Ramos (cell line): ENCODE data around the gene BCDIN3D.
"Not testable (repeated sequence)": the region's sequence is repeated elsewhere in the genome, so short reads cannot be mapped to it uniquely, and the experiment has no call there.

Experiments
- in situ Hi-C: fragments of 300-500 bp; cut with MboI; formaldehyde crosslinking; loops from one replicate; pipeline ENCODE4 v1.14.3; 2022; ENCODE audit warnings: low sequenced_read_pairs; ENCODE audit not compliant: unreplicated experiment

BCDIN3D gene, protein sequence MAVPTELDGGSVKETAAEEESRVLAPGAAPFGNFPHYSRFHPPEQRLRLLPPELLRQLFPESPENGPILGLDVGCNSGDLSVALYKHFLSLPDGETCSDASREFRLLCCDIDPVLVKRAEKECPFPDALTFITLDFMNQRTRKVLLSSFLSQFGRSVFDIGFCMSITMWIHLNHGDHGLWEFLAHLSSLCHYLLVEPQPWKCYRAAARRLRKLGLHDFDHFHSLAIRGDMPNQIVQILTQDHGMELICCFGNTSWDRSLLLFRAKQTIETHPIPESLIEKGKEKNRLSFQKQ

DNA sequence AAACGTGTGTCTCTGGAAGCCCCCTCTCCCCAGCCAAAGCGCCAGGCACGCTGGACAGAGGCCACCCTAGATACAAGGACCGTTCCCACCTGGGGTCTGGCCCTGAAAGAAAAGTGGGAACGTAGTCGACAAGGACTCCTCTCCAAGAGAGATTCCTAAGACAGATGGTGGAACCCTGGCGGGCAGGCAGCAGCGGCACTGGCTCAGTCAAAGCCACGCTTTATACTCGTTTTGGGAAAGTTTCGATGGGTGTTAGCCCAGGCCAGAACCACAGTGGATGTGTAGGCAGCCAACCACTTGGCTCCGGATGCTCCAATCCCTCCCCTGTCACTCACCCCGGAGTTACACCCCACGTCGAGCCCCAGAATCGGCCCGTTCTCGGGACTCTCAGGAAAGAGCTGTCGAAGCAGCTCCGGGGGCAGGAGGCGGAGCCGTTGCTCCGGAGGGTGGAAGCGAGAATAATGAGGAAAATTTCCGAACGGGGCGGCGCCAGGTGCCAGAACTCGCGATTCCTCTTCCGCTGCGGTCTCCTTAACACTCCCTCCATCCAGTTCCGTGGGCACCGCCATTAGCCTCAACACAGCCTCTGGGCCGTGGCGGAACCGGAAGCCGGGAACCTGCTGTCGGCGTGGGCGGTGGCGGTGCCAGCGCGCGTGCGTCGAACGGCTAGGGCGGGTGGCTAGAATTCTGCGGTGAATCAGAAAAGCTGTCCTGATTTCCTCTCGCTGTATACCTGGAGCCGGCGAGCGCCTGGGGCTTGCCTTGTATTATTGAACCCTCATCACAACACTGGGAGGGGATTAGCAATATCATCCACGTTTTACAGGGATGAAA lies at the start of gene BCDIN3D:
Gene BCDIN3D, minus strand, starts transcription at position 588 of the 834 bp plus-strand sequence. Its CDS starts 19 bp downstream, at position 569.
- in situ Hi-C loops, result no loop called here

DNA sequence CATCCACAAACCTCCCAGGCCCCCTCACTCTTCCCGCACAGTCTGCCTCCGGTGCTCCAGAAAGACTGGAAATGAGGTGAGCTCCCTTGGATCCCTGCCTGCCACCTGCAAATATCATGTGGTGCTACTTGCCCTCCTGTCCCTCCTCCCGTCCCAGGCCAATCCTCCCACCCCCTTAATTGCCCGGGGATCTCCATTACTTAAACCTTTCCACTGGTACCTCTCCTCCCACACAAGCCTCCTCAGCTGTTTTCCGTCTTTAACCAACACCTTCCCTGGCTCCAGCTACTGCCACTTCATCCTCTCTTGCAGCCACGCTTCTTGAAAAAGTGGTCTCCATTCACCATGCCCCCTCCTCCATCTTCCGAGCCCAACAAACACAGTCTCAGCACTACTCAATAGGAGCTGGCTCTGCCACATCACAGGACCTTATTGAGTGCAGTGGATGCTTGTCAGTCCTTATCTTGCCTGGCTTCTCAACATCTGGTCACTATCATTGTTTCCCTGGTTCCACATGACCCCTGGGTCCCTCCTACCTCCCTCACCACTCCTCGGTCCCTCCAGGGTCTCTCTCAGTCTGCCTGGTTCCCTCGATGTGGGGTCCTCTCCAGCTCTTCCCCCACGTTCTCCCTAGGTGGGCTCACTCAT lies 49.3 kb upstream of the BCDIN3D start:
- in situ Hi-C loops, result no loop called here

DNA sequence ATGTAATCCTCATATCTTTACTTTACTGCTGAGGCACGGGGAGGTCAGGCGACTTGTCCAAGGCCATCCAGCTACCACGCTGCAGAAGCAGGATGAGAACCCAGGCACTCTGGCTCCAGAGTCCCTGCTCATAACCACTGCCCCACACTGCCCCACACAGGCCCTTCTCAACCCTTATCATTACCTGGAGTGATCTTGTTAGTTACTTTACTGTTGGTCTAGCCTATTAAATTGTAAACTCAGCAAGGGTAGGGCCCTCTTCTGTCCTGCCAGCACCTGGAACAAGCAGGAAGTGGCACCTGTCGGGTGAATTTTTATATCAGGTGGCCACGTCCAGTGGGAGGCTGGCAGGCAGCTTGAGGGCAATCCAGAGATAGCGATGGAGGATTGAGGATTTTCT lies 48.6 kb upstream of the BCDIN3D start:
- in situ Hi-C loops, result no loop called here

DNA sequence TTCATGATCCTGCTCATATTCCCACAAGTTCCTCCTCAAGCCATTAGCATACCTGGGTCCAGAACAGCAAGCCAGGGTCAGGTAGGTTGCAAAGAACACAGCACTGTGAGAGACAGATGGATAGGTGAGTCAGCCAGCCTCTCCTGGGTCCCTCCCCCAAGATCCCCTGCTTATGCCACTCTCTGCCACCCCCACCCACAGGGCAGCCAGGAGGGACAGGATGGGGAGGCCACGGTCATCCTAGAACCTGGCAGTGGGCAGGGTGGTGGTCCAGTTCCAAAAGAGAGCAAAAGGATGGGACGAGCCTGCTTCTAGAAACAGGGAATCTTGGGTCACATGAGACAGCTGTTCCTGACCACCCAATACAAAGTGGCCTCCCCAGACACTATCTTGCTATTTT lies 48.1 kb upstream of the BCDIN3D start:
- in situ Hi-C loops, result no loop called here

DNA sequence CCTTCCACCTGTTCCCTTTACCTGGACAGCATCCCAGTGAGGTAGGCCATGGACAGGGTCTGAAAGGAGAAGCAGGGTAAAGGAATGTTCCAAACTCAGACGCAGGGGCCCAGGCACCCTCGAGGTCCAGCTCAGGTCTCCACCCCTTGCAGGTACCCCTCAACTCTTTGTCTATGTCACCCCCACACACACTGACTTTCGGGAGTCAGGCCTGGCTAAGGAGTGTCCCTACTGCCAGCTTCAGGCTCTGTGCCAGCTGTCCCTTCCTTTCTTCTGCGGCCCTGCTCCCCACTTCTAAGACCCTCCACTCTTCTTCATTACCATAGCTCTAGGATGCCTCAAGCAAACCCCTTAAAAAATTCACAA lies 47.2 kb upstream of the BCDIN3D start:
- in situ Hi-C loops, result no loop called here

DNA sequence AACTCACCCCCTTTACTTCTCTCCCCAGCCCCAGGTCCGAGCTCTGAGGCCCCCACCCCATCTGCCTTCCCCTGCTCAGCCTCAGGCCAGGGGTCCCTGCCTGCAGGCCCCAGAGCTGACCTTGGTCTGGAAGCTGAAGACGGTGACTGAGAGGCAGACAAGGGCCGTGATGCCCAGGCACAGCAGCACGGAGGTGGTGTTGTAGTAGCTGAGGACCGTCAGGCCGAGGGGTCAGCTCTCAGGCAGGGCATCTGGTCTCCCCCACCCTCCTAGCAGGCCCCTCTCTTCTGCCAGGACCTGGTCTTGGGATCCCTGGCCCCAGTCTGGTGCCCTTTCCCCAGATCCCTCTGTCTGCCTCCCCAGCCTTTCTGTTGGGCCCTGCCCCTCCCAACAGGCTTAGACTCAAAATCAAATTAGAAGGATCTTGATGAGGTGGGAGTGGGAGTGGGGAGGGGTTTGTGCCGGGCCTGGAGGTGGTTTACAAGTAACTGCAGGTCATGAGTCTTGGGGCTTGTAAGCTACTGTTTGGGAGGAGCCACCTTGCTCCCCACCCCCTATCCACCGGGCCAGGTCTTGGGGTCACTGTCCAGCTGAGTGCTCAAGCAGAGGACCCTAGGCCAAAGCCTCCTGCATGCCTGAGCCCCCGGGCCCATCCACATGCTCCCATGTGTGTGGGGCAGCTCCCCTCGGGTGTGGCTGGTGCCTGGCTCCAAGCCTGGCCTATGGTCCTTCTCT lies 46.6 kb upstream of the BCDIN3D start:
- in situ Hi-C loops, result no loop called here

DNA sequence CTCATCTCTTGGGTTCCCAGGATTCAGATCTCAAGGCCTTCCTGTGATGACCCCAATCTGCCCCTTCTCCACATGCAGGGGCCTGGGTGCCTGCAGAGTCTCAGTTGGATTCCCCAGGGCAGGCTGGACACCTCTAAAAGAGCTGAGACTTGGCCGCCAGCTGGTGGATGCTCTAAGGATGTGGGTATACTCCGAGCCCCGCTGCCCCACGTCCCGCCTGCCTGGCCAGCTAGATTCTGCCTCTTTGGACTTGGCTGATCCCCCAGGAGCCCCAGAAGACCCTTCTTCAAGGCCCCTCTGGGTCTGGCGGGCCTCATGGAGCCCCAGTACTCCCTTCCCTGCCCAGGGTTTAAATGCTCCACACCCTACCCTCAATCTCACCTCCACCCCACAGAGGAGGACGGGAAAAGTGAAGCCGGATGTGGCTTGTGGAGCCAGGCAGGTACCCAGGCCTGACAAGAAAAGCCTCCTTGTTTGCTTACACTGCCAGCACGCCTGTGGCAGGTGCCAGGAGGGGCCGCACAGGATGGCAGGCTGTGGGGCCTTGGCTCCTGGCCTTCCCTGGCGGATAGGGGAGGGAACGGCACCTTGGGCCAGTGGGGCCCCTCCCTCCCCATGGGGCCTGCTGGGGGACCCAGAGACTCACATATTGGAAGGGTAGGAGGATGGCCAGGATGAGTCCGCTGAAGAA lies 45.7 kb upstream of the BCDIN3D start:
- in situ Hi-C loops, result no loop called here

DNA sequence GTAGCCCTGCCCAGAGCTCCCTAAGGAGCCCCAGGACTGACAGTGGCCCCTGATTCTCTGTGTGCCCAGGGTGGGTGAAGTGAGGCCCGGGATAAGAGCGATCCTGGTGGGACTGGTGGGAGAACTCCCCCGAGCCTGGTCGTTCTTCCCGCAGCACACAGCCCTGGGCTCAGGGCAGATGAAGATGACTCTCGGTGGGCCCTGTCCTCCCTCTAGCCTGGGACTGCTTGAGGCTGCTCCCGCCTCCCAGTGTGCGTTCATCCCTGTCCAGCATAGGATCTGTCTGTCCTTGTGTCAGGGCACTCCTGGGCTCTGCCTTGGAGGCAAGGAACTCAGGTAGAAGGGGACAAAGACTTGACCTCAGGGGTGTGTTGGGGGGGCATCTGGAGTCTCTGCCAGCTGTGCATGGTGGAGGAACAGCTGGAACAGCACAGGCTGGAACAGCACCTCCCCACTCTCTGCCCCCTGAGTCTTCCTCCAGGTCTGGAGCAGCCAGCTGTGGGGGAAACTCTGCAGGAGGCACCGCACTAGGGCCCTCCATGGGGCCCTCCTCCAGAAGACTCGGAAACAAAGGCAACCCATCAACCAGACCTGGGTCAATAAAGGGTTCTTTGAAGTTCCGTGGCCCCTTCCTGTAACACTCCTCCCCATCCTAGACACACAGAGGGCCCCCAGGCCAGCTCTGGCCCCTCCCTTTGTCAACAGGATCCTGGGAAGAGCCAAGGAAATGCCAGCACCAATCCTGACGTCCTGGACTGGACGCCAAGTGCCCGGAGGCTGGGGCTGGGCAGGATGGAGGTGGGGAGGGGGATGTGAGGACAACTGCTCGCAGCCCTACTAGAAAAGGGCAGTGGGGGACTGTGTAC lies 44.9 kb upstream of the BCDIN3D start:
- in situ Hi-C loops, result no loop called here

DNA sequence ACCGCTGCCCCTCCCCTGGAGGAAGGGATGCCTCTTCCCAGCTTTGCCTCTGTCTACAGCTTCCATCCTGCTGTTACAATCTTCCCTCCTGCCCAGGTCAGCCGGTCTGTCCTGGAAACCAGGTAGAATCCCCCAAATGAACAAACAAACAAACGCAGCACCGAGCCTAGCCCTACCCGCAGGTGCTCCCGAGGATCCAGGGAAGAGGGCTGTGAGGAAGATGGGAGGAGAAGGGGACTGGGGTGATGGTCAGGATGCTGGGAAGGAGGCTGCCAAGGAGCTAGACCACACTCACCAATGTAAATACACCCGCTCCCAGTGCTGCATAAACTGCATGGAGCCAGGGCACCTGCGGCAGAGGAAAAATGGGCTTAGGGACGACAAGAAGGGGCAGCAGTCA lies 44.2 kb upstream of the BCDIN3D start:
- in situ Hi-C loops, result no loop called here

DNA sequence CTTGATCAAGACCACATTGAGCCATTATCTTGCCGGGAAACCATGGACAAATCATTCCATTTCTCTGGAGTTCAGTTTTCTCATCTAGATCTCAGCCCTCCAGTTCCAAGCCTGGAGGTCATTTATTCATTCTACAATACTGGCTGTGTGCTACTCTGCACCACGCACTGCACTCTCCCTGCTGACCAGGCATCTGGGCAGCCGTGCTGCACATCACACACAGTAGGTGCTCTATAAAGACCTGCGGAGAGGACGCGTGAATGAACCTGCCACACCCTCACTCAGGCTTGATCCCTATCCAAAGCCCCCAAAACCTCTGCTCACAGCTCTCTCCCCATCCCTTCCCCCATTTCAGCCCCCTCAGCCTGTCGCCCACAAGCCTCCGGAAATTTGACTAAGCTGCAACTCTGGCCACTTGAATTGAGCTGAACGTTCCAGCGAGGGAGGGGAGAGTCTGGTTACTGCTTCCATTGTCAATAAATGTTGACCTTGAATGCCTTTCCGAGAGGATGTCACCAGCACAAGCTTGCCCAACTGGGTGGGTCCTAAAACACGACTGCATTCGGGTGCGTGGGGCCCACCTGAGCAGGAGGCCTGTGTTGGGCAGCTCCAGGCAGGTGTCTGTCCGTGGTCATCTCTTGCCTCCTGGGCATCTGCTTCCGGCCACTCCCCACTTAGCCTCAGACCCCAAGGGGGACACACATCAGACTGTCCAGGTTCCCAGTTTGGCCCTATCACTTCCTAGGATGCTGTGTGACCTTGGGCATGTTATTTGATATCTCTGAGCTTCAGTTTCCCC lies 43.0 kb upstream of the BCDIN3D start:
- in situ Hi-C loops, result no loop called here

DNA sequence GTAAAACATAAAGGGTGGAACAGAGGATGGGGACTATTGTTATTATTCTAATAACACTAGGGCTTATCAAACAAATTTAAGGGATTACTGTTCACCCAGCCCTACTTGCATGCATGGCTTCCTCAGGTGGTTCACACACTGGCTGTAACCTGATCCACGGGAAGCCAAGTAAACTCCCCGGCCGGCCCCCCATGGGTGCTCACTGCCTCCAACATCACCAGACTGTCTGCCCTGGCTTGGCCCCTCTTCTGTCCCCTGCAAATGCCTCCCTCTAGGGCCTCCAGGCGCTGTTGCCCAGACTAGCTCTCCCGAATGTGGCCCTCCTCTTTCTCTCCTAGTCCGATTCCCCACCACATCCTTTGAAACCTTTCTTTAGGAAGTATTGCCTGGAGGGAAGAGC lies 42.2 kb upstream of the BCDIN3D start:
- in situ Hi-C loops, result no loop called here

DNA sequence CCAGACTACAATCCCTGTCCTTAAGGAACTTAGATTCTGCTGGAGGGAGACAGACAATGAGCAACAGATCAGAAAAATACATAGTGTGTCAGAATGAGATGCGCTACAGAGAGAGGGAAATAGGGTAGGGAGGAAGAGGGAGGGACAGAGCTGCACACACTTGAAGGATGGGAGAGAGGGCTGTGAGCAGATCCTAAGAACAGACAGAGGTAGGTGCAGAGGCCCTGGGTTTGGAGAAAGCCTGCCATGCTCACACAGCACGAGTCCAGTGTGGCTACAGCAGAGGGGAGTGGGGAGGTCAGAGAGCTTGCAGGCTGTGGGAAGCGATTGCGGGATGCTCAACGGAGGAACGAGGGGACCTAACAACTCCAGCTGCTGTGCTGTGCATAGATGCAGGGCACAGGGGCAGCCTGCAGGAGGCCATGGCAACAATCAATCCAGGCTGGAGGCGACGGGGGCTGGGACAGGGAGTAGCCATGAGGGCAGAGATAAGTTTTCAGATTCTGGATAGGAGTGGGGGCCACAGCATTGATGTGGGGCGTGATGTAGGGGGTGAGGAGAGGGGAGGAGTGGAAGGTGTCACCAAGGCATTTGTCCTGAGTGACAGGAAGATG lies 40.1 kb upstream of the BCDIN3D start:
- in situ Hi-C loops, result no loop called here

DNA sequence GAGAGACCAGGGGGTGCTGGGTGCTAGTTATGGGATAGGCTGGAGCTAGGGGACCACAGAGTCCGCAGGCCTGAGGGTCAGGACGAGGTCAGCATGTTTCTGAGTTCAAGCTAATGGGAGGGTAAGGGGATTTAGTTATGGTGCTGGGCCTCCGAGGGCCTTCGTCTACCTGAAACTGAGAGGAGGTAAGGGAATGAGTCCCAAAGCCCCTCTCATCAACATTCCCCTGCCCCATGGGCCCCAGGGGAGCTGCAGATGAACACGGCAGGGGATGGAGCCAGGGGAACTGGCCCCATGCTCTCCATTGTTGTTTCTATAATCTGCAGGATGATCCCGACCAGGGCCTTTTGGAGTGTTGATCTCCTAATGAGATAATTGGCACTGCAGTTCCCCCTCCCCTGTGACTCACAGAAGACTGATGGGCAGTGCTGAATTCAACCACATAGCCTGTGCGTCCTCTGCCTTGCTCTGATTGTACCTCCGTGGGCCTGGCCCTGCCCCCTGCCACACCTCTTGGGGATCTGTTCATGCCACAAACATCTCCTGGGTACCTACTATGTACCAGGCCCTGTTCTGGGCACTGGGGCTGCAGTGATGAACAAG lies 39.4 kb upstream of the BCDIN3D start:
- in situ Hi-C loops, result no loop called here

DNA sequence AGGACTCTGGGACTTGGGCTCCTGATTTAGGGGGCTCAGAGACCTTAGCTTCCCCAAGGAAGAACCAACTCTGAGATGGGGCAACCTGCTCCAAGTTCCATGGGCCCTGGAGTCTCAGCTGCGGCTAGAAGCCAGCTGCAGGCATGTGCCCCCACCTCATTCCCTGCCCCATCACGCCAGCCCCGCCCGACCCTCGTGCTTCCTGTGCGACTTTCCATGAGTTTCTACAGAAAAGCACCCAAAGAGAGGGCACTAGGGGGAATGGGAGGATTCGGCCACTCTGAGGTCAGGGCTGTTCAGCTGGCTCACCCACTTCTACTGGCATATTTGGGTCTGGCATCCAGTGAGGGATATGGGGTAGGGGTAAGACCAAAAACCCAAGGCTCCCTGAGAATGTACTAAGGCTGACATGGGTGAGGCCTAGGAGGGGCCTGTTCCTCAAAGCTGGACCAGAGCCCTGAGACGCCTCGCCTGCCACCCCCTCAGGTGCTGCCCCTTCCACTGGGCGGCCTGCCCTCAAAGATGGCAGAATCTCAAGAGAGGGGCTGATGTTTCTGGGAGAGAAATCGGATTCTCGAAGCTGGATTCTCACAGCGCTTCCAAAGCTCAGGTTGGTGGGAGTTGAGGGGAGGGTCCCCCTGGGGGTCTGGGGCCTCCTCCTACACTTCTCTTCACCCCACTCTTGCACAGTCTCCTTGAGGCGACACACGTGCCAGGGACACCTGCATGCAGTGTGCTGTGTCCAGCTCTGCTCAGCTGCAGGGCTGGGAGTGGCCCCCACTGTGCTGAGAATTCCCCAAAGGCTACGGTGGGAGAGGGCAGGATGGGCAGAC lies 38.7 kb upstream of the BCDIN3D start:
- in situ Hi-C loops, result no loop called here

DNA sequence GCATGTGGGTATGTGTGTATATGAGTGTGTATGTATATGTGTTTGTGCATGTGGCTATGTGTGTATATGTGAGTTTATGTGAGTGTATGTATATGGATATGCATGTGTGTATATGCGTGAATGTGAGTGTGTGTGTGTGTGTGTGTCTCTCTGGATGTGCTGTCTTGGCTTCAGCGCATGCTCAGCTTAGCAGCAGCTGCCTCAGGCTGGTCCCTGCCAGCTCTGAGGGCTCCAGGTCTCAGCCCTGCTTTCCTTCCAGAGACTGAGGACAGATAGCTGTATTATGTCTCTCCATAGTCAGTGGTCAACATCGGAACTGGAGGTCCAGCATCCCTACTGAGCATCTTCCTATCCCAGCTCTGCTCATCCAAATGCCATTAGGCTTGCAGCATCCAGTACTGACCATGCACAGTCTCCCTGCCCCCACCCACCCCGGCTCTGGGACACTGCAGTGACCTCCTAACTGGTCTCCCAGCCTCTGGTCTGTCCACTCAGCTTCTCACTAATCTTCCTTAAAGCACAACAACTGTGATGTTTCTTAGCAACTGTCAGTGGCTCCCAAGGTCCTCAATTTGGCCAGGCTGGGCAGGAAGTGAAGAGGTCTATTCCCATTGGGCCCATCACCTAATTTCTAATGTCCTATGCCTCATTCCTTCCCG lies 38.0 kb upstream of the BCDIN3D start:
- in situ Hi-C loops, result no loop called here

DNA sequence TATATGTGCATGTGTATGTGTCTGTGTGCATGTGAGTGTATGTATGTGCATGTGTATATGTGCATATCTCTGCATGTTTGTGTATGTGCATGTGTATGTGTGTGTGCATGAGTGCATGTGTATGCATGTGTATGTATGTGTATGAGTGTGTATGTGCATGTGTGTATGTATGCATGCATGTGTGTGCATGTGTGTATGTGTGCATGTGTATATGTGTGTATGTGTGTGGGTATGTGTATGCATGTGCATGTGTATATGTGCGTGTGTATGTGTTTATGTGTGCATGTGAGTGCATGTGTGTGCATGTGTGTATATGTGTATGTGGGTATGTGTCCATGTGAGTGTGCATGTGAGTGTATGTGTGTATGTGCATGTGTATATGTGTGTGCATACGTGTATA lies 36.2 kb upstream of the BCDIN3D start:
- in situ Hi-C loops, result not testable (repeated sequence)
